IPS-18a (cell line): ENCODE results near the gene IFNL4.
"Not testable (repeated sequence)": the region's sequence is repeated elsewhere in the genome, so short reads cannot be mapped to it uniquely, and the experiment has no call there.

Source experiments
- H3K27ac ChIP-seq: one replicate; pipeline ENCODE4 v1.5.1; 2013; ENCODE audit warnings: low read length
- H3K27me3 ChIP-seq: one replicate; pipeline ENCODE4 v1.6.1; 2013; ENCODE audit warnings: mild to moderate bottlenecking, low read length; ENCODE audit not compliant: control insufficient read depth, insufficient read depth
- H3K36me3 ChIP-seq: one replicate; pipeline ENCODE4 v1.6.1; 2013; ENCODE audit warnings: low read depth, low read length; ENCODE audit not compliant: control insufficient read depth
- H3K4me1 ChIP-seq: one replicate; pipeline ENCODE4 v1.6.1; 2013; ENCODE audit warnings: low read depth, low read length; ENCODE audit not compliant: control insufficient read depth
- H3K4me3 ChIP-seq: one replicate; pipeline ENCODE4 v1.5.1; 2013; ENCODE audit warnings: low read length
- H3K9ac ChIP-seq: one replicate; pipeline ENCODE4 v1.6.1; 2013; ENCODE audit warnings: mild to moderate bottlenecking, low read length, moderate library complexity
- H3K9me3 ChIP-seq: one replicate; pipeline ENCODE4 v1.6.1; 2013; ENCODE audit warnings: low read depth, low read length; ENCODE audit not compliant: control insufficient read depth

IFNL4 gene

DNA sequence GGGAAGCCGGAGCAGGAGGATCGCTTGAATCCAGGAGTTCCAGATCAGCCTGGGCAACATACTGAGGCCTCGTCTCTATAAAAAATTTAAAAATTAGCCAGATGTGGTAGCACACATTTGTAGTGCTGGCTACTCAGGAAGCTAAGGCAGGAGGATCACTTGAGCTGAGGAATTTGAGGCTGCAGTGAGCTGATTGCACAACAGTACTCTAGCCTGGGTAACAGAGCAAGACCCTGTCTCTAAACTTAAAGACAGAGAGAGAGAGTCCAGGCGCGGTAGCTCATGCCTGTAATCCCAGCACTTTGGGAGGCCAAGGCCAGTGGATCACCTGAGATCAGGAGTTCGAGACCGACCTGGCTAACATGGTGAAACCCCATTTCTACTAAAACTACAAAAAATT lies 8.2 kb downstream of the IFNL4 start:
- H3K9me3 ChIP-seq = no peaks in the 10 kb centered on the region
- H3K27ac ChIP-seq = no peak overlapping the region
- no peaks in the 10 kb centered on the region for H3K36me3 ChIP-seq
- no peak overlapping the region for H3K9ac ChIP-seq
- peaks cover 3% of the 10 kb centered on the region for H3K27me3 ChIP-seq
- no peaks in the 10 kb centered on the region for H3K4me1 ChIP-seq
- no peak overlapping the region for H3K4me3 ChIP-seq

DNA sequence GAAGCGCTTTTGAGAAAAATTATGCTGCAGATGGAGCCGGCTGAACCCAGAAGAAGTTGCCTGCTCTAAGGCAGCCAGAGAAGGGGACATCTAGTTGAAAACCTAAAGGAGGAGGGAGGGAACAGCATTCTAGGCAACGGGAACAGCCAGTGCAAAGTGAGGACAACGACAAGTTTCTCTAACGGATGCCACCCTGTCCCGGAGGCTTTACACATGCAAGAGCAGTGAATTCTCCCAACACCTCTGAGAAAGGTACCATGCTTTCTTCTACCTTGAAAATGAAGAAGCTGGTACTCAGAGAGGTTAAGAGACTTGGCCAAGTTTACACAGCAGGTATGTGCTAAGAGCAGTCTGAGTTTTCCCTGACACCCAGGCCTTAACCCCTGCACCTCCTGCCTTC lies 9.7 kb downstream of the IFNL4 start:
- no peaks in the 10 kb centered on the region for H3K36me3 ChIP-seq
- H3K4me3 ChIP-seq = no peak overlapping the region
- H3K27ac ChIP-seq = no peak overlapping the region
- H3K4me1 ChIP-seq = no peaks in the 10 kb centered on the region
- peaks cover 3% of the 10 kb centered on the region for H3K27me3 ChIP-seq
- no peaks in the 10 kb centered on the region for H3K9me3 ChIP-seq
- no peak overlapping the region for H3K9ac ChIP-seq

DNA sequence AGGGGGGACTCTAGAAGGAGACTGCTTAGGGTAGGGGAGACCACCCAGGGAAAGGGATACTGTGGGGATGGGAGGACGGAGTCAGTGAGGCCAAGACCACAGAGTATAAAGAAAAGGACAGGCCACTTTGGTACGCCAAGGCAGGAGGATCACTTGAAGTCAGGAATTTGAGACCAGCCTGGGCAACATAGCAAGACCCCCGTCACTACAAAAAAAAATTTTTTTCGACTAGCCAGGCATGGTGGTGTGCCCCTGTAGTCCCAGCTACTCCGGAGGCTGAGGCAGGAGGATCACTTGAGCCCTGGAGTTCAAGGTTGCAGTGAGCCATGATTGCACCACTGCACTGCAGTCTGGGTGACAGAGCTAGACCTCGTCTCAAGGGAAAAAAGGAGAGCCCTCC lies 10.4 kb downstream of the IFNL4 start:
- Histone ChIP-seq H3K27me3 (peaks cover 3% of the 10 kb centered on the region), H3K9me3 (no peaks in the 10 kb centered on the region), H3K9ac (no peak overlapping the region), H3K27ac (no peak overlapping the region), H3K4me3 (no peak overlapping the region), H3K4me1 (no peaks in the 10 kb centered on the region), H3K36me3 (no peaks in the 10 kb centered on the region)

DNA sequence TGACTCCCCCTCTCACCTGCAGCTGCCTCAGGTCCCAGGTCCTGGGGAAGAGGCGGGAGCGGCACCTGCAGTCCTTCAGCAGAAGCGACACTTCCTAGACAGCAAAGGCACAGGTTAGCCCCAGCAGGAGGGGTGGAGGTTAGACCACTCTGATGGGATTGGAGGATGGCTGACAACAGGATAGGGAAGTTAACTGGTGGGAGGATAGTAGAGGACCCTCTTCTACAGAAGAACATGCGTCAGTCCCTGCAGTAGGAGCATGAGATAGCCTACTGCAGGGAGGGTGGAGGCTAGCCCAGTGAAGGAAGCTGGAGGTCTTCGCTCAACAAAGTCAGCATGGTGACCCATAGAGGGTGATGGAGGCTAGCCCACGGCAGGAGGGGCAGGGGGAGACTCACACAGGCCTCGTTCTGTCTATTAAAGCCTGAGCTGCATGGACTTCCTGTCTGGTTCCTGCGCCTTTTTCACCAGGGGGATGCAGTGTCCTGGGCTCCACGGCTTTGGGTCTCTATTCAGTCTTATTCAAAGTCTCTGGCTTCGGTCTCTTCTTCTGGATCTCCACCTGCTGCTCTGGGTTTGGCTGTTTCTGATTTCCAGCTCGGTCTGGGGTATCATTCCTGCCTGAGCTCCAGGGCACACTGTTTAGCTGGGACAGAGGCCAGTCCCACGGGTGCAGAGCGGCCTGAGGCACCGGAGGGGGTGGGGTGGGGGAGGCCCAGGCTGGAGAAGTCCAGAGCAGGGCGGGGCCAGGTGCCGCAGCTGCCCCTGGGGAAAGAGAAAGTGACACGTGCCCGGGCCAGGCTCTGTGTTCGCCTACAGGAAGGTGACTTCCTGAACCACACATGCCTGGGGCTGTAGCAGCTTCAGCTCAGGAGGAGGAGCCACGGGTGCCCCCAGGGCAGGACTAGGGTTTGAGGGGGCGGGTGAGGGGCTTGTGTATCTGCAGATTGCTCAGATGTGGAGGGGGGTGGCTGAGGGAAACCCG lies 11.2 kb downstream of the IFNL4 start:
- Histone ChIP-seq H3K4me3 (no peak overlapping the region), H3K27ac (no peak overlapping the region), H3K27me3 (peaks cover 3% of the 10 kb centered on the region), H3K36me3 (no peaks in the 10 kb centered on the region), H3K9me3 (no peaks in the 10 kb centered on the region), H3K9ac (no peak overlapping the region), H3K4me1 (no peaks in the 10 kb centered on the region)

DNA sequence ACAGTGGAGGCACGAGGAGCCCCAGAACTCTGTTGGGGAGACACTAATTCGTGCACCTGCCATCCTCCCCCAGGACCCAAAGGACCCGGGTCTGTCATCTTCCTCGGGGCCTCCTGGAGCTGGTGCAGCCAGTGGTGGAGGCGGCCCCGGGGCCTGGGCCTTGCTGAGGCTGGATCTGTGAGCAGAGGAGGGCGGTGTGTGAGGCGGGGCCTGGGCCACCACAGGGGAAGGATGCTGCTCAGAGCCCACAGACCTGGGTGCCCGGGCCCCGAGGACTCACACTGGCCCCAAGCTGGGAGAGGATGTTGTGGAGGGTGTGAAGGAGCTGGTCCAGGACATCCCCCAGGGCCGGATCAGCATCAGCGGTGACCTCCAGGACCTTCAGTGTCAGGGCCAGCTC lies 12.1 kb downstream of the IFNL4 start:
- Histone ChIP-seq H3K4me3 (no peak overlapping the region), H3K27me3 (peaks cover 3% of the 10 kb centered on the region), H3K27ac (no peak overlapping the region), H3K9me3 (no peaks in the 10 kb centered on the region), H3K9ac (no peak overlapping the region), H3K4me1 (no peaks in the 10 kb centered on the region), H3K36me3 (no peaks in the 10 kb centered on the region)

DNA sequence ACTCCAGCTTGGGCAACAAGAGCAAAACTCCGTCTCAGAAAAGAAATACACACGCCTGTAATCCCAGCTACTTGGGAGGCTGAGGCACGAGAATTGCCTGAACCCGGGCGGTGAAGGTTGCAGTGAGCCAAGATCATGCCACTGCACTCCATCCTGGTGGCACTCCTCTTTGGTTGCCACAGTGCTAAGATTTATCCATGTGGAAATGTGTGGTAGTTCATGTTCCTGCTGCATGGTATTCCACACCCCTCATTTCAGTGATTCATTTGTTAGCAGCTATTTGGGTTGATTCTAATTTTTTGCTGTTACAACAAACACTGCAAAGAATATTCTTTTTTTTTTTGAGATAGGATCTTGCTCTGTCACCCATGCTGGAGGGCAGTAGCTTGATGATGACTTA lies 15.9 kb downstream of the IFNL4 start:
- H3K4me3 ChIP-seq = no peak overlapping the region
- no peaks in the 10 kb centered on the region for H3K27me3 ChIP-seq
- H3K9ac ChIP-seq = no peak overlapping the region
- no peaks in the 10 kb centered on the region for H3K9me3 ChIP-seq
- no peak overlapping the region for H3K27ac ChIP-seq
- no peaks in the 10 kb centered on the region for H3K36me3 ChIP-seq
- no peaks in the 10 kb centered on the region for H3K4me1 ChIP-seq

DNA sequence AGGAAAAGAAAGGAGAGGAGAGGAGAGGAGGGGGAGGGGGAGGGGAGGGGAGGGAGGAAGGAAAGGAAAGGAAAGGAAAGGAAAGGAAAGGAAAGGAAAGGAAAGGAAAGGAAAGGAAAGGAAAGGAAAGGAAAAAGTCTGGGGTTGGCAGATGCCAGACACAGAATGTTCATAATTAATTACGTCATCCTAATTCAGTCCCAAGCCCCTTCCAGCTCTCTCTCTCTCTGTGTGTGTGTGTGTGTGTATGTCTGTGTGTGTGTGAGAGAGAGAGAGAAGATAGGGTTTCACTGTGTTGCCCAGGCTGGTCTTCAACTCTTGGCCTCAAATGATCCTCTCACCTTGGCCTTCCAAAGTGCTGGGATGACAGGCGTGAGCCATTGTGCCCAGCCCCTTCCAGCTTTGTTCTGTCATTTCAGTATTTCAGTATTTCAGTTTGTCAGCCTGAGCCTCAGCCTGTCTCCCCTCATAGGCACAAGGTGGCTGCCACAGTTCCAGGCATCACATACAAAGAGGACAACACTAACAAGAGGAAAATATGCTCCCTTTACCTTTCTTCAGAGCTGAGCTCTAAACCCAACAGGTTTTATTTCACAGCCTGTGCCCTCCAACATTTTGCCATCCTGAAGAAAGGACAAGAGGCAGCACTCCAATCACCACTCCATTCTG lies 18.4 kb downstream of the IFNL4 start:
- H3K4me3 ChIP-seq = no peak overlapping the region
- H3K27me3 ChIP-seq = no peaks in the 10 kb centered on the region
- no peaks in the 10 kb centered on the region for H3K36me3 ChIP-seq
- no peaks in the 10 kb centered on the region for H3K4me1 ChIP-seq
- no peak overlapping the region for H3K27ac ChIP-seq
- H3K9me3 ChIP-seq = no peaks in the 10 kb centered on the region
- no peak overlapping the region for H3K9ac ChIP-seq

DNA sequence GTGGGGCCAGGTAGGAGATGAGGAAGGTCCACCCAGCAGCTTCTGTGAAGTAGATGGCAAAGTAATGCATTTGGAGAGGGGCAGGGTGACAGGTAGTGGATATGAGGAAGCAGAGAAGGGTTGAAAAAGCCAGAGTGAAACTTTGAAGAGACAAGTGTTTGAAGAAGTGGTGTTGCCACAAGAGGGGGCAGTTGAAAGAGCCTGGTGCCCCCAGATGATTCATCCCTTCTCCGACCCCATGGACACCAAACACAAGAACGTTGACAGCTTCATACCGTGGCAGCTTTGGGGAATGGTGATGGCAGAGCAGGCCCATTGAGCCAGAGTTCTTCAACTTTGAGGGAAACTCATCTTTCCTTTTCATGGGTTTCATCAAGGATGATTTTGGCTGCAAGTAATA lies 23.7 kb downstream of the IFNL4 start:
- no peaks in the 10 kb centered on the region for H3K9me3 ChIP-seq
- no peaks in the 10 kb centered on the region for H3K27me3 ChIP-seq
- no peak overlapping the region for H3K4me3 ChIP-seq
- H3K4me1 ChIP-seq = no peaks in the 10 kb centered on the region
- no peak overlapping the region for H3K9ac ChIP-seq
- H3K27ac ChIP-seq = no peak overlapping the region
- H3K36me3 ChIP-seq = no peaks in the 10 kb centered on the region

DNA sequence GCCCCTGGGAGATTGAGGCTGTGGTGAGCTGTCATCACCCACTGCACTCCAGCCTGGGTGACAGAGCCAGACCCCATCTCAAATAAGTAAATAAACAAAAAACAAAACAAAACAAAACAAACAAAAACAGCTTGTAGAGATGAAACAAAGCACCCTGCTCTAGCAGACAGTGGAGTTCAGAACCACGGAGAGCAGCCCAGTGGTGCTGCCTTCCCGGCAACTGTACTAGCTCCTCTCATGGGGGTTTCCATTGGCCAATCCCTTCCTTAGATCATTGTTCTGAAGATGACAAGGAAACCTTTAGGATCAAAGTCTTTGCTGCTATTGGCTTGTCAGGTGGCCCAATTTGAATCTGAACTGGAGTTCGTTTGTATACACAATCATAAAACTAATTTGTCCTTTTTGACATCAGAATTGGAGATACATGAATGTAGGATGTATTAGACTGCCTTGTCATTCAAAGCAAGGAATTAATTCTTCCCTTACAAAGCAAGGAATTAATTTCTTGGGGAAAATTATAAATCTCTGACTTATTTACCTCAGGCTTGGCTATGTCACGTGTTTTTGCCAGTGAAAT lies 24.9 kb downstream of the IFNL4 start:
- Histone ChIP-seq H3K27ac (no peak overlapping the region), H3K9me3 (no peaks in the 10 kb centered on the region), H3K36me3 (no peaks in the 10 kb centered on the region), H3K4me3 (no peak overlapping the region), H3K9ac (no peak overlapping the region), H3K4me1 (no peaks in the 10 kb centered on the region), H3K27me3 (no peaks in the 10 kb centered on the region)

DNA sequence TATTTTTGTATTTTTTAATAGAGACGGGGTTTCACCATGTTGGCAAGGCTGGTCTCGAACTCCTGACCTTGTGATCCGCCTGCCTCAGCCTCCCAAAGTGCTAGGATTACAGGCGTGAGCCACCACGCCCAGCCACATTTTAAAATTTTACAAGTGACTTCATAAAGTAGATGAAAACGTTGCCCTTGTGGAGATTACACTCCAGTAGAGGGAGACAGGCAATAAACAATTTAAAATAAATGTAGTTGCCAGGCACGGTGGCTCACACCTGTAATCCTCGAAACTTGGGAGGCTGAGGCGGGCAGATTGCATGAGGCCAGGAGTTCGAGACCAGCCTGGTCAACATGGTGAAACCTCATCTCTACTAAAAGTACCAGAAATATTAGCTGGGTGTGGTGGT lies 29.5 kb downstream of the IFNL4 start:
- H3K27me3 ChIP-seq, H3K9me3 ChIP-seq, H3K27ac ChIP-seq, H3K9ac ChIP-seq, H3K36me3 ChIP-seq, H3K4me3 ChIP-seq, H3K4me1 ChIP-seq: not testable (repeated sequence)

DNA sequence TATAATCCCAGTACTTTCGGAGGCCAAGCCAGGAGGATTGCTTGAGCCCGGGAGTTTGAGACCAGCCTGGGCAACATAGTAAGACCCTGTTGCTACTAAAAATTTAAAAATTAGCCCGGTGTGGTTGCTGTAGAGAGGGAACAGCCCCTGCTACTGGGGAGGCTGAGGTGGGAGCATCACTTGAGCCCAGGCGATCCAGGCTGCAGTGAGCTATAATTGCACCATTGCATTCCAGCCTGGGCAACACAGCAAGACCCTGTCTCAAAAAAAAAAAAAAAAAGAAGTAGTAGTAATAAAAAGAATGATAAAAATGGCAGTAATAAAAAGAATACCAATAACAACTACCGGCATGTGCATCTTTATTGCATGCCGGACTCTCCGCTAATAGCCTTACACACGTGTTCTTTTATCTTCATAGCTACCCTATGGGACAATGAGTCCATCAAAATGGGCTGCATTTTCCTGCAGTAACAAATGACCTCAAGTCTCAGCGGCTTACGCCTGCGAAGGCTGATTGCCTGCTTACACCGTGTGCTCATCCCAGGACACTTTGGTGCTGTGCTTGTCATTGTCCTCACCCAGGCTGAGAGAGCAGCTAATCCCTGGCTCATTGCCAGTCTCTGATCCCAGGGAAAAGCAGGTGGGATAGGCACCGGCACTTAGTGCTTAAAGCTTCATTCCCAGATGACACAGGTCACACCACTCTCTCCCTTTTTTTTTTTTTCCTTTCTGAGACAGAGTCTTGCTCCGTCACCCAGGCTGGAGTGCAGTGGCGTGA lies 30.2 kb downstream of the IFNL4 start:
- Histone ChIP-seq H3K36me3 (no peaks in the 10 kb centered on the region), H3K27me3 (no peaks in the 10 kb centered on the region), H3K9ac (no peak overlapping the region), H3K4me3 (no peak overlapping the region), H3K4me1 (no peaks in the 10 kb centered on the region), H3K9me3 (no peaks in the 10 kb centered on the region), H3K27ac (no peak overlapping the region)
